NCI-H510A treated with DMSO at 0.1 percent for 48 hours (cell line): ENCODE data around the gene ANKRD36B.
"Not testable (repeated sequence)": the region's sequence is repeated elsewhere in the genome, so short reads cannot be mapped to it uniquely, and the experiment has no call there.

Source experiments
- DNase-seq: peaks from one replicate; lab custom pipeline; 2025; lab: John Stamatoyannopoulos, UW

The ANKRD36B gene

GRCh38 chr2:97589598-97590510 lies at the start of gene ANKRD36B:
TSS of gene ANKRD36B (minus strand) at chr2:97589877. CDS start at chr2:97589685, 192 bp downstream.
- DNase-seq: not testable (repeated sequence)

GRCh38 chr2:97626049-97626430 lies 36.4 kb upstream of the ANKRD36B start:
- DNase-seq: not testable (repeated sequence)

GRCh38 chr2:97625354-97626048 lies 35.8 kb upstream of the ANKRD36B start:
- not testable (repeated sequence) for DNase-seq

- DNase-seq: not testable (repeated sequence)
Measured at GRCh38 chr2:97622976-97623375, 33.3 kb upstream of the ANKRD36B start.

GRCh38 chr2:97620492-97620891 lies 30.8 kb upstream of the ANKRD36B start:
- DNase-seq: not testable (repeated sequence)

- not testable (repeated sequence) for DNase-seq
Measured at GRCh38 chr2:97618939-97619827, 29.5 kb upstream of the ANKRD36B start.

GRCh38 chr2:97617911-97618310 lies 28.2 kb upstream of the ANKRD36B start:
- DNase-seq: no peak

- DNase-seq: not testable (repeated sequence)
Measured at GRCh38 chr2:97615746-97616145, 26.1 kb upstream of the ANKRD36B start.

- not testable (repeated sequence) for DNase-seq
Measured at GRCh38 chr2:97611895-97612294, 22.2 kb upstream of the ANKRD36B start.

GRCh38 chr2:97608745-97609144 lies 19.1 kb upstream of the ANKRD36B start:
- not testable (repeated sequence) for DNase-seq

GRCh38 chr2:97605524-97606339 lies 16.1 kb upstream of the ANKRD36B start:
- DNase-seq: not testable (repeated sequence)

- not testable (repeated sequence) for DNase-seq
Measured at GRCh38 chr2:97605109-97605508, 15.4 kb upstream of the ANKRD36B start.

GRCh38 chr2:97601537-97601936 lies 11.9 kb upstream of the ANKRD36B start:
- DNase-seq: not testable (repeated sequence)

- not testable (repeated sequence) for DNase-seq
Measured at GRCh38 chr2:97596180-97596579, 6.5 kb upstream of the ANKRD36B start.

GRCh38 chr2:97593520-97593919 lies 3.8 kb upstream of the ANKRD36B start:
- DNase-seq: not testable (repeated sequence)

GRCh38 chr2:97590515-97591394 lies 1.1 kb upstream of the ANKRD36B start:
- DNase-seq: not testable (repeated sequence)

- DNase-seq: not testable (repeated sequence)
Measured at GRCh38 chr2:97589257-97589597, 450 bp downstream of the ANKRD36B start.

GRCh38 chr2:97565674-97566073 lies 24.0 kb downstream of the ANKRD36B start:
- DNase-seq: not testable (repeated sequence)

- DNase-seq: not testable (repeated sequence)
Measured at GRCh38 chr2:97552406-97552805, 37.3 kb downstream of the ANKRD36B start.

- DNase-seq: not testable (repeated sequence)
Measured at GRCh38 chr2:97550498-97550897, 39.2 kb downstream of the ANKRD36B start.
